Bronchial smooth muscle cell (primary cell): ENCODE data around the gene PCLO. TPM values are rescaled to one million over a fixed set of nuclear protein-coding genes. Genes with fewer than 3 reads are reported as not detected.

Experiments used
- total RNA-seq: library from RNA; depleted of rRNA; stranded (reverse); fragments of >200 nt; gene quantifications from 2 replicates; pipeline ENCODE4 v1.2.1, GENCODE V29; 2014

Gene PCLO, protein sequence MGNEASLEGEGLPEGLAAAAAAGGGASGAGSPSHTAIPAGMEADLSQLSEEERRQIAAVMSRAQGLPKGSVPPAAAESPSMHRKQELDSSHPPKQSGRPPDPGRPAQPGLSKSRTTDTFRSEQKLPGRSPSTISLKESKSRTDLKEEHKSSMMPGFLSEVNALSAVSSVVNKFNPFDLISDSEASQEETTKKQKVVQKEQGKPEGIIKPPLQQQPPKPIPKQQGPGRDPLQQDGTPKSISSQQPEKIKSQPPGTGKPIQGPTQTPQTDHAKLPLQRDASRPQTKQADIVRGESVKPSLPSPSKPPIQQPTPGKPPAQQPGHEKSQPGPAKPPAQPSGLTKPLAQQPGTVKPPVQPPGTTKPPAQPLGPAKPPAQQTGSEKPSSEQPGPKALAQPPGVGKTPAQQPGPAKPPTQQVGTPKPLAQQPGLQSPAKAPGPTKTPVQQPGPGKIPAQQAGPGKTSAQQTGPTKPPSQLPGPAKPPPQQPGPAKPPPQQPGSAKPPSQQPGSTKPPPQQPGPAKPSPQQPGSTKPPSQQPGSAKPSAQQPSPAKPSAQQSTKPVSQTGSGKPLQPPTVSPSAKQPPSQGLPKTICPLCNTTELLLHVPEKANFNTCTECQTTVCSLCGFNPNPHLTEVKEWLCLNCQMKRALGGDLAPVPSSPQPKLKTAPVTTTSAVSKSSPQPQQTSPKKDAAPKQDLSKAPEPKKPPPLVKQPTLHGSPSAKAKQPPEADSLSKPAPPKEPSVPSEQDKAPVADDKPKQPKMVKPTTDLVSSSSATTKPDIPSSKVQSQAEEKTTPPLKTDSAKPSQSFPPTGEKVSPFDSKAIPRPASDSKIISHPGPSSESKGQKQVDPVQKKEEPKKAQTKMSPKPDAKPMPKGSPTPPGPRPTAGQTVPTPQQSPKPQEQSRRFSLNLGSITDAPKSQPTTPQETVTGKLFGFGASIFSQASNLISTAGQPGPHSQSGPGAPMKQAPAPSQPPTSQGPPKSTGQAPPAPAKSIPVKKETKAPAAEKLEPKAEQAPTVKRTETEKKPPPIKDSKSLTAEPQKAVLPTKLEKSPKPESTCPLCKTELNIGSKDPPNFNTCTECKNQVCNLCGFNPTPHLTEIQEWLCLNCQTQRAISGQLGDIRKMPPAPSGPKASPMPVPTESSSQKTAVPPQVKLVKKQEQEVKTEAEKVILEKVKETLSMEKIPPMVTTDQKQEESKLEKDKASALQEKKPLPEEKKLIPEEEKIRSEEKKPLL (N-terminal part only)
- total RNA-seq, result under 0.01 TPM in 2 replicates

DNA sequence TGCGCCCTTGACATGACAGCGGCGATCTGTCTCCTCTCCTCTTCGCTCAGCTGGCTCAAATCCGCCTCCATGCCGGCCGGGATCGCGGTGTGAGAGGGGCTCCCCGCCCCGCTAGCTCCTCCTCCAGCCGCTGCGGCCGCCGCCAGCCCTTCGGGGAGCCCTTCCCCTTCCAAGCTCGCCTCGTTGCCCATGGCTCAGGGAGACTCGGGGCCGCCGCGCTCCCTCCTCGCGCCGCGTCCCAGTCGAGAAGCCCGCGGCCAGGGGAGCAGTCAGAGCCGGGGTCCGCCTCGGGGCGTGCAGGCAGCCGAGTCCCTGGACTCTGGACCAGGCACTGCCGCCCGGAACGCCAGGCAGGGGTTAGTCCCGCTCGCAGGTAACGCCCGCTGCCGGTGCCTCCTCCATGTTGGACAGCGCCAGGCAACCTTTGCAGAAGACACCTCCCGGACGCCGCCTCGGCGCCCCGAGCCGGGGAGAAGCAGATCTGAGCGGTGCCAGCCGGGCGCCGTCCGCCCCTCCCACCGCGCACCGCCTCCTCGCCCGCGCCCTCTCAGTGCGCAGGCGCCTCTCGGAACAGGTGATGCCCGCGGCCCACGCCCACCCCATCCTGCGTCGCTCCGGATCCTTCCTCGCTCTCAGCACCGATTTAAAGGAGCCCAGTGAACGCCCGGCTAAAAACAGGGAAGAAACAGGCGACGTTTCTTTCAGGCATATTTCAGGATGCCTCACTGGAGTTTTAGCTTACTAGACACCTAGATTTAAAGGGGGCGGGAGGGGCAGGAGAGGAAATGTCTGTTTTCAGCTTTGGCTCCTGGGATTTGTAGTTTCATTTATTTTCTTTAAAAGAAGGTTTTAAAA is at the start of gene PCLO:
Gene PCLO (minus strand): TSS at position 483 of the 855 bp plus-strand sequence. CDS start 292 bp downstream, at position 191.

